Measurements from ENCODE around the gene RAVER2.
"Not testable (repeated sequence)": the region's sequence is repeated elsewhere in the genome, so short reads cannot be mapped to it uniquely, and the experiment has no call there.

The RAVER2 gene, protein sequence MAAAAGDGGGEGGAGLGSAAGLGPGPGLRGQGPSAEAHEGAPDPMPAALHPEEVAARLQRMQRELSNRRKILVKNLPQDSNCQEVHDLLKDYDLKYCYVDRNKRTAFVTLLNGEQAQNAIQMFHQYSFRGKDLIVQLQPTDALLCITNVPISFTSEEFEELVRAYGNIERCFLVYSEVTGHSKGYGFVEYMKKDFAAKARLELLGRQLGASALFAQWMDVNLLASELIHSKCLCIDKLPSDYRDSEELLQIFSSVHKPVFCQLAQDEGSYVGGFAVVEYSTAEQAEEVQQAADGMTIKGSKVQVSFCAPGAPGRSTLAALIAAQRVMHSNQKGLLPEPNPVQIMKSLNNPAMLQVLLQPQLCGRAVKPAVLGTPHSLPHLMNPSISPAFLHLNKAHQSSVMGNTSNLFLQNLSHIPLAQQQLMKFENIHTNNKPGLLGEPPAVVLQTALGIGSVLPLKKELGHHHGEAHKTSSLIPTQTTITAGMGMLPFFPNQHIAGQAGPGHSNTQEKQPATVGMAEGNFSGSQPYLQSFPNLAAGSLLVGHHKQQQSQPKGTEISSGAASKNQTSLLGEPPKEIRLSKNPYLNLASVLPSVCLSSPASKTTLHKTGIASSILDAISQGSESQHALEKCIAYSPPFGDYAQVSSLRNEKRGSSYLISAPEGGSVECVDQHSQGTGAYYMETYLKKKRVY

DNA sequence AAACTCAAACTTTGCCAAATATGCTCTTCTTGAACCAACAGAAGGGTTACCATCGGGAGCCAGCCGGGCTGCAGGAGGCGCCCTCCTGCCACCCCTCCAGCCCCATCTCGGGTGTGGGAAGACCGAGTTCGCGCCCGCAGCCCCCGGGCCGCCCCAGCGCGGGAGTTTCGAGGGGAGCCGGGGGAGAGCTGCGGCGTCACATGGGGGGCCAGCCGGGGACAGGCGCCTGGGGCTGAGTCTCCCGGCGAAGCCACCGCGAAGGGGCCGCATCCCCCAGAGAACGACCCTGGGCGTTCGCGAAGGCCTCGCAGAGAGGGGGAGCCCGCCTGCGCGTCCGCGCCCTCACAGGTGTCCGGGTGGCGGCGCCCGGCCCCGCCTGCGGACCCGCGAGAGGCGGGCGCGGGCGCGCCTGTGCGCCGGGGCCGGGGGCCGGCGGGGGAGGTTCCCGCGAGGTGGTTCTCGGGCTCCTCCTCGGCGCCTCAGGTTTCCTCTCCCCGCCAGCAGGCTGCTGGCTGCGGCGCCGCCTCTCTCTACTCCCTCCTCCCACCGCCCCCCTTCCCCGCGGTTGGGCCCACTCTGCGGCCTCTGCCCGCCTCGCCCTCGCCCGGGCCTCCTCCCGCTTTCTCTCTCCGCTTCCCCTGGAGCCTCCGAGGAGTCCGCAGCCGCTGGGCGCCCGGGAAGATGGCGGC, at the start of gene RAVER2:
RAVER2 (plus strand) TSS at position 584 of the 689 bp plus-strand sequence; CDS start at position 682, 98 bp downstream.
- DNase-seq: peak; percentile 60

DNA sequence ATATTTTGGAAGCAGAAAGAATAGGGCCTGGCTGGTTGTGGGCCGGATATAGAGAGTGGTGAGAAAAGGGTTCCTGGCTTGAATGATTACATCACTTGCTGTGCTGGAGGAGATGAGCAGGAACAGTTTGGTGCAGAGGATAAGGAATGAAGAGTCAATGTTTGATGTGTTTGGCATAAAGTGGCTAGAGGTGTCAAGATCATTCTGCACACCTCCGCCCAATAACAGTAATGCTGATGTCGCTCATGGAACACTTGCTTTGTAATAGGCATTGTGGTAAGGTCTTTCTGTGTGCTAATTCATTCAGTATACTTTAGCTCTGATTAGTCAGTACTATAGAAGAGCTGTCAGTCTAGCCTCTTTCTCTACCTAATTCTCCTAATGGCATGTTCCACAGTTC, 48.0 kb upstream of the RAVER2 start:
- DNase-seq: no peak

DNA sequence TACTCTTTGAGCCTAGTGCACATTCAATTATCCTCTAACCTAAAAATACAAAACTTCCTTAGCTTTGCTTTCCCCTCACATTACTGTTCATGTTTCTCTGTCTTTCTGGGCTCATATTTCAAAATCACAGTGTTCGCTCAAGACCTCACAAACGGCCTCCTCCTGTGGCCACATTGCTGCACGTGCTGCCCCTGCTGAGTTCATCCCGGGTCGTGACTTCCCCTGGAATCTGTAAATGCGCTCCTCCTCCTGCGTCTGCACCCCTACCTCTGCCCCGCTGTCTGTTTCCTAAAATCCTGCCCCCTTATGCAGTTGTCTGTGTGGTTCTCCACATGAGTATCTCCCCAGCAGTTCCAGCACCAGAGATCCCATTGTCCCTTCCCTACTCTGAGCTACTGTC, 45.5 kb upstream of the RAVER2 start:
- no peak for DNase-seq

DNA sequence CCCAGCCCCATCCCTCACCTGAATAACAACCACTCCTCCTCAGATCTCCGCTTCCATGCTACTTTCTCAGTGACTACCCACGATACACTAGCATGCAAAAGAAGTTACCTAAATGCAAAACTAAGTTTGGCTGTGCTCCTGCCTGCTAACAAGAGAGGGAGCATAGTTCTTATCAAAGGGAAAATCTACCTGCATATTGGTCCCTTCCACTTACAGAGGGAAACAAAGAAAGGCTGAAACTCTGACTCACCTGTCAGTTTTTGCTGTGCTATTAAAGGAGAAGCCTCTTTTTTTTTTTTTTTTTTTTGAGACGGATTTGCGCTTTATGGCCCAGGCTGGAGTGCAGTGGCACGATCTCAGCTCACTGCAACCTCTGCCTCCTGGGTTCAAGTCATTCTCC, 43.8 kb upstream of the RAVER2 start:
- no peak for DNase-seq

DNA sequence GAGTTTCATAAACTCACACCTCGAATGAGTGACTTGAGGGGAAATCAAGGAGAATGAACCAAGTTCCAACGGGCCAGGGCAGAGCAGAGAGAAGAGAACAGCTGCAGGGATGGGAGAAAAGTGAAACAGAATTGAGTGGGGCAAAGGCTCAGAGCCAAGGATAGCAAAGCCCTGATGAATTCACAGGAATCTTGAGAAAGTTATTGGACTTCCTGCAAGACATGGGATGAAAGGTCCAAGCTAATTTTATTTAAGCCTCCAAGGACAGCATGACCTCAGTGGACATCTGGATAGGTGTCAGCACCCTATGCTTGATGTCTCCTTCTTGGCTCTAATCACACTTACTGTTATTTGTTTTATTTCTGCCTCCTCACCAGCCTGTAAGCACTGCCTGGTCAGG, 43.0 kb upstream of the RAVER2 start:
- no peak for DNase-seq

DNA sequence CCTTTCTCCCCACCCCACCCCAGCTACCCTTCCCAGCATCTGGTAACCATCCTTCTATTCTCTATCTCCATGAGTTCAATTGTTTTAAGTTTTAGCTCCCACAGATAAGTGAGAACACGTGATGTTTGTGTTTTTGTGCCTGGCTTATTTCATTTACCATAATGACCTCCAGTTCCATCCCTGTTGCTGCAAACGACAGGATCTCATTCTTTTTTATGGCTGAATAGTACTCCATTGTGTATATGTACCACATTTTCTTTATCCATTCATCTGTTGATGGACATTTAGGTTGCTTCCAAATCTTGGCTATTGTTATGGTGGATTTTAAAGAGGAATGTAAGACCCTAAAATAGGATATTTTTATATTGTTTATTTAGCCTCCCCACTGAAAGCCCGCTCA, 42.2 kb upstream of the RAVER2 start:
- DNase-seq: not testable (repeated sequence)

DNA sequence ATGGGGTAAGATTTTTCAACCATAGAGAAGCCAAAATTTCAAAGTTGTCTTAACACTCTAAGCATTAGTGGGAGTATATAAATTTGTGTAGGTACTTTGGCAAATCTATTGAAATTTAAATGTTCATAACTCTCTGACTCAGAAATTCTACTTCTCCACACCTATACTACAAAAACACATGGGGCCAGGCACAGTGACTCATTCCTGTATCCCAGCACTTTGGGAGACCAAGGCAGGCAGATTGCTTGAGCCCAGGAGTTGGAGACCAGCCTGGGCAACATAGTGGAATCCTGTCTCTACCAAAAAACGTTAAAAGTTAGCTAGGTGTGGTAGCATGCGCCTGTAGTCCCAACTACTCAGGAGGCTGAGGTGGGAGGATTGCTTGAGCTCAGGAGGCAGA, 41.3 kb upstream of the RAVER2 start:
- DNase-seq: no peak

DNA sequence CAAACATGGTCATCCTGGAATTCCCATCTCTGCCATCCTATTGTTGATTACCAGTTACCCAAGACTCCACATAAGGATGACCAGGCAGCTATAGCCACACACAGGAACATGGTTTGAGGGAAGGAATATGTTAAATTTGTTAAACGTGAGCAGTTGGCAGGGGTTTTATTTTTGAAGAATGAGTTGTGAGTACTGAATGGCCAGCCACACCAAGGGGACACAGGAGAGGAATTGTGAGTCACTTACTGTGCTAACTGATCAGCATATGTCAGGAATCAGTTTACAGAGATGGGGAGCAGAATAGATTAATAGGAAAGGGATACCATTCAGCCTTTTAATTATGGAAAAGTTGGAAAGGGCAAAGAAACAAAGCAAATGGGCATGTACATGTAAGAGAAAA, 39.3 kb upstream of the RAVER2 start:
- no peak for DNase-seq

DNA sequence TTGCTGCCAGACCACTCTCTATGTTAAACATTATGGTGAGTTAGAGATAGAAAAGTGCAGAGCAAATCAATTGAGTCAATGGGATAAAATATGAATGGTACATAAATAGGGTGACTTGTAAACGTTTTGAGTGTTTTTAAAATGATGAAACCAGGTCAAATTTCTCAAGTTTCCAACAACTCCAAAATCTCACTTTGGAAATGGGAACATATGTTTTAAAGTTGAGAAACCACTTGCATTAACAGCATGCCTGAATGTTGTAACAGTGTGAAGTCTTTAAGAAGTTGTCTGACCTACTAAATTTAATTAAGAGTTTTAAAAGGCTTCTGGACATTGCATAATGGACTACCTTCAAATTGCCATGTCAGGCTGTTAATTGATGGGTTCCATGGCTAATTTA, 33.6 kb upstream of the RAVER2 start:
- DNase-seq: no peak

DNA sequence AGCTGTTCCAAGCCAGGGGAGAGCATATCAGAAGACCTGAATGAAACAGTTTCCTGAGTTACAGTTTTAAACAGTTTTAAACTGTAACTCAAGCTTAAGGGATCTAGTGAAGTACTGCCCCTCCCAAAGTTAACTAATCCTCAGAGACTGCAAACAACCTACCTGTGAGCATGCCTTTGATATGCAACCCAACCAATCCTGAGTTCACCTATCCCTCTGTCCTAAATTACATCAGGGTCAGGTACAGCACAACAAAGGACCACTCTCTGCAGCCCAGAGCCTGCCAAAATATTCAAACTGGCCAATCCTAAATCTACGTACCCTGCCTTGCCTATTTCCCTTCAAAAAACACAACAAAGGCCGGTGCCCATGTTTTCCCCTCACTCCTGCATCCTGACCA, 32.8 kb upstream of the RAVER2 start:
- DNase-seq: no peak

DNA sequence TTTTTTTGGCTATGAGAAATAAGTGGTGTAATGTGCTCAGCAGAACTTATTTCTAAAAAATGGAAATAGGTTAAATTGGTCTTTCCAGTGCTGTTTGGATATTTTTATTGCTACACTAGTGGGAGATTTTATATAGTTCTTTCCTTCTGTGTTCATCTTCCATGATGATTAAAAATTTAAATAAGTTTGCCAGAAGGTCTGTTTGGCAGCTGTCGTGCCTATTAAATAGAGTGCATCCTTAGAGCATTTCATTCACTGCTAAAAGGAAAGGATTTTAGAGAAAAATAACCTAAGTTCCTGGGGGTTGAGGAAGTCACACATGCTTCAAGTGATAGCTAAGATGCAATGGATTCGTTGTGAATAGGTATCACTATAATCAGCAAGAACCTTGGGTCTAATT, 29.7 kb upstream of the RAVER2 start:
- DNase-seq: no peak

DNA sequence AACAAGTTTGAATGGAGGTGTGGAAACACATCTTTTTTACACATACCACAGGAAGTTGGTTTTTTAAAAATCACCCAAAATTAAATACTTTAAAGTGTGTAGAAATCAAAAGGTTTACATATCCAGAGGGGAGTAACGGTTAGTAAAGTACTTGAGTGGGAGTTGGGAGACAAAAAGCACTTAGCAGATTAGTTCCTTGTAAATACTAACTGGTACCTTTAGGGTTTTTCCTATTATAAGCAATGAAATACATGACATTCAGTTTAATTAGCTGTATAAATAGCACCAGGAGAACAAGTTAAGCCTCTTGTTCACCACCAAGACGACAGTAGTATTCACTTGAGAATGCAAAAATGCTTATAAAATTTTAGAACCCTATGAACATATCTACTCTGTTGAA, 23.7 kb upstream of the RAVER2 start:
- DNase-seq: no peak

DNA sequence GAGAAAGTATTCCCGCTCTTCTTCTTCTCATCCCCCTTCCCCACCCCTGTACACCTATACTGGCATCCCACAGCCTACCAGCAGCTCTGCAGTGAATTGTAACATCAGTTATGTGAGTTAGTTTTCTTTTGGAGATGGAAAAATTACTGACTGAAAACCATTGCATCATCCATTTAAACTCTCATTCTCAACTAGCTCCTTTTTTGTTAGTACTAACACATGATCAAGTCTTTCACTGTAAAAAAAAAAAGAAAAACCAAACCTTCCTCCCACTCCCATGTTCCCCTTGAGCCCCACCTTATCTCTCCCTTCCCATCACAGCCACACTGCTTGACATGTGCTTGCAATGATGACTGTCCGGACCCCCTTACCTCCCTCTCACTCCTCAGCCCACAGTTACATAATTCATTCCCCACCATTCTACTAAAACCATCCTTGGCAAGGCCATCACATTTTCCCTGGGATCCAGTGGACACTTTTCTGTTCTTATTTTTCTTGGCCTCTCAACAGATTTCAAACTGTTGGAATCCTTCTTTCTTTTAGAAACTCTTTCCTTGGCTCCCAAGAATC, 23.2 kb upstream of the RAVER2 start:
- no peak for DNase-seq

DNA sequence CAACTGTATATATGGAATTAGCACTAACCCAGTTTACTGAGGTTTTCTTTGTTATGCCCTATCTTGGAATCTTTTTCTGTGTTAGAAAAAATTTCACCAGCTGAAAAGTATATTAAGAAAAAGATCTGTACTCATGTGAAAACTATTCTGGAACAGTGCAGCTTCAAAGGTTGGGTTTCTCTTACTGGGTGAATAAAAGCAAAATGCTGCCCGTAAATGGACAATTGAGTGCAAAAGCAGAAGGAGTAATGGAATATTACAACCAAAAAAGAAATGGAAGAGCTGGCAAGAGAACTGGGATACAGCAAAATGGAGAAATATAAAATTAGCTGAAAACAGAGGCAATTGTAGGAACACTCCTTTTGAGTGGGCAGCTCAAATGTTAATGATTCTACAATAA, 17.0 kb upstream of the RAVER2 start:
- DNase-seq: no peak

DNA sequence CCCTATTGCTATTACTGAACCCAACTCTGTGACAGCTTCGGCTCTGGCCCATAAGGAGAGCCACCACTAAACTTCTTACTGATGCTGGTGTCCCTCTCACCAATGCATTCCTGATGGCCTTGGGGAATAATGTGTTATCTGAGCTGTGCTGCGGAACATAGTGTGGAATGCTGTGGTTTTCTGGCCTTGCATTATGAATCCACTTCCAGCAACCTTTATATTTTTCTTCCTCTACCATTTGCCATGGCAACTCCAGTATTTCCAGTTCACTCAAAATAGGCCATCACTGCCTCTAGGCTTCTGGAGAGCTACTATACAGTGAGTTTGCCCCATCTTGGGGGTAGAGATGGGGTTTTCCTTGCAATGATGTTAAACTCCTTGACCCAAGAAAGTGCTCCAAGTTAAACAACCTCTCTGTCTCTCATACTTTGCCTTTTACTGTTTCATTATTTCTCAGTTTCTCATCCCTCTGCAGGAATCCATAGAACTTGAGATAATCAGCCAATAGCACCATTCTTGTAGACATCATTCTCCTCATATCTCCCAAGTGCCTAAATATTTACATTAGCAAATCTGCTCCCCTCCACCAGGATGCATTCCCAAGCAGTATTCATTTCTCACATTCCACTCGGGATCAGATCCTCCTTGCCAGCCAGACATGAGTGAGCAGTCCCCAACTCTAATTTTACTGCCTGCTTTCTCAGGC, 11.1 kb upstream of the RAVER2 start:
- DNase-seq: no peak

DNA sequence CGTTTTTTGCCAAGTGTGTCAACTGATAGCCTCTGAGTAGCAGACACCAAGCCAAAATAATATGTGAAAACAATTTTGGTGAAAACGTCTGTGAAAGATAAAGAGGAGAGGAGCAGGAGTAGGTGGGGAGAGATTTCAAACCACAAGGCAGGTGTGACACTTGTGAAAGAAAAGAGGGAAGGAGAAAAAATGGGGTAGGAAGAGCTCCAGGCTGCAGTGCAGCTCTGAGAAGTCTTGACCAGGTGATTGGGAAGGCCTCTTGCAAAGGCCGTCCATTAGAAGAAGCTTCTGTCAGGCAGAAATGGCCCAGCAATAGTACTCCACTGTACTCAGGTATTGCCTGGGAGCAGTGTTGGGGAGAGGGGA, 10.6 kb upstream of the RAVER2 start:
- DNase-seq: no peak

DNA sequence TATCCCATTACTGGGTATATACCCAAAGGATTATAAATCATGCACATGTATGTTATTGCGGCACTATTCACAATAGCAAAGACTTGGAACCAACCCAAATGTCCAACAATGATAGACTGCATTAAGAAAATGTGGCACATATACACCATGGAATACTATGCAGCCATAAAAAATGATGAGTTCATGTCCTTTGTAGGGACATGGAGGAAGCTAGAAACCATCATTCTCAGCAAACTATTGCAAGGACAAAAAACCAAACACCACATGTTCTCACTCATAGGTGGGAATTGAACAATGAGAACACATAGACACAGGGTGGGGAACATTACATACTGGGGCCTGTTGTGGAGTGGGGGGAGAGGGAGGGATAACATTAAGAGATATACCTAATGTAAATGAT, 4.2 kb upstream of the RAVER2 start:
- DNase-seq: not testable (repeated sequence)

DNA sequence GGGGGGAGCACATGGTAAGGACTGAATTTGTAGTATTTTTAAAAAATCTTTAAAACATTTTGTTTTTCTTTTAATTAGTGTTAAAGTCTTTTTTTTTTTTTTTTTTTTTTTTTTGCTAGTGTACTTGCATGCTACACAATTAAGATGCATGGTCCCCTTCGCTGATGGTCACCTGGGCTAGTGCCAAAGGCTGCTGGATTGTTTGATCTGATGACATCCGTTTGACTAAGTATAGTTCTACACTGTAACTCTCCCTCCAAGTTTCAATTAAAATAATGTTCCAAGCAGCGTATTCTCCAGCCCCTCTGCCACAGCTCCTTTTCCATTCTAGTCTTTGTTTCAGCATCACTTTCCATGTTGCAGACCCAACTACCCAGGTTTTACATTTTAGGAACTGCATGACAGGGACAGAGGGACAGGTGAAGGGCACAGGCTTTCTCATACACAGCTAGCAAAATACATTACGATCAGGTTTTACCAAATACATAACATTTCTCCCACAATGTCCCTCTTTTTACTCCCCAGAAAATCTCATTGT, 852 bp upstream of the RAVER2 start:
- DNase-seq: no peak

DNA sequence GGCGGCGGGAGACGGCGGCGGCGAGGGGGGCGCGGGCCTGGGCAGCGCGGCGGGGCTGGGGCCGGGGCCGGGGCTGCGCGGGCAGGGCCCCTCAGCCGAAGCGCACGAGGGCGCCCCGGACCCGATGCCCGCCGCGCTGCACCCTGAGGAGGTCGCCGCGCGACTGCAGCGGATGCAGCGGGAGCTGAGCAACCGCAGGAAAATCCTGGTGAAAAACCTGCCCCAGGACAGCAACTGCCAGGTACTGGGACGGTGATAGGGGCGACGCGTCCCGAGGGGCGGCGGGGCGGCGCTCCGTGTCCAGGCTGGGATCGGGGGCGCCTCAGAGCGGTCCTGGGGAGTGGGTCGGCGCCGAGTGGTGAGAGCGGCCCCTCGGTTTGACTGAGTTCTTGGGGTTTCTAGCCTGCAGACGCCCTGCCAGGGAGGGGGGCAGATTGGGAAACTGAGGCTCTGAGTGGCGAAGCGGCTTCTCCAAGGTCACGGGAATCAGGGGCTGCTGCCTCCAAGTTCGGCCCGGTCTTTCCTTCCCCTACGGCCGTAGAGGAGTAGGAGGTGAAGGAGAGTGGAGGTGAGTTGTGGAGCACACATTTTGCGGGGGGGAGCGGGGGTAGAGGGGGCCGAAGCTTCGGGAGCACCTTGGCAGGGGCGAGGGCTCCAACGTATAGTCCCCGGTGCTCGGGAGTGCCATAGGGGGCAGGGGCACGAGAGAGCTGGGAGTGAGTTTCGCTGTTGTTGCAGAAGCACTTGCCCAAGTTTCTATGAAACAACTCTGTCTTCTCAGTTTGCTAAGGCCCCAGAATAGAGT, 508 bp downstream of the RAVER2 start:
- DNase-seq: no peak

DNA sequence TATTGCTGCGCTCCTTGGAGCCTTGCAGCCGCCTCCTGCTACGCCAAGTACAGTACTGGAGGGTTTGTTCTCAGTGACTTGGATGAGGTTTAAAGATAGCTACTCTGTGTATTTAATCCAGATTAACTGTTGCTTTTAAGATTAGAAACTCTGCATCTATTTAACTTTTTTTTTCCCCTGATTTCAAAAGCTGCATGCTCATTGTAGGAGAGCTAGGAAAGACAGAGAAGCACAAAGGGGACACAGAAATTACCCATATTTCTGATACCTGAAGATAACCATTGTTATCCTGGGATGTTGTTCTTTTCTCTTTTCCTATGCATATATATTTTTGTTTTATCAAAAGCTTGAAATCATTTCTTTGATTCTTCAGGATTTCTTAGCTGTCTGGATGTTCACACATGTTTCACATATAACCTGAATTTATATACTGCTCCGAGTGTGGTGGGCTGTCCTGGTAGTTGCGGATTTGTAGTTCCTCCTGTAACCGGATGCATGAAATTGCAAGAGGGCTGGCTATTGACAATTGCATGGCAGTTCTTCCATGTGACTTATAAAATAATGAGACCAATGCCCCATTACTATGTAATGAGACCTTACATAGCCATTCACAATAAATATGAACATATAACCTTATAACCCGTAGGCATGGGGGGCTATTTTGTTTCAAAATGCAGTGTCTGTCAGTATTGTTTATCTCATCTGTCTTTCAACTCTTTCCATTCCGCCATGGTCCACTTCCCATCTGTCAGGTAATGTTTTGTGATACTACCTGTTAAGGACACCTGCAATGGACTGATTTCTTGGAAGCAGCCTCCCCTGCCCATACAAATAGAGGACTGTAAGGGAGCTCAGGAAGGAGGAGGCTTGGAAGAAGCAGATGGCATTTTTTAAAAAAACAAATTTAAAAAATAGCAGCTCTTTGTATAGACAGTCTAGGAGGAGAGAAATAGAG, 1.4 kb downstream of the RAVER2 start:
- DNase-seq: no peak

DNA sequence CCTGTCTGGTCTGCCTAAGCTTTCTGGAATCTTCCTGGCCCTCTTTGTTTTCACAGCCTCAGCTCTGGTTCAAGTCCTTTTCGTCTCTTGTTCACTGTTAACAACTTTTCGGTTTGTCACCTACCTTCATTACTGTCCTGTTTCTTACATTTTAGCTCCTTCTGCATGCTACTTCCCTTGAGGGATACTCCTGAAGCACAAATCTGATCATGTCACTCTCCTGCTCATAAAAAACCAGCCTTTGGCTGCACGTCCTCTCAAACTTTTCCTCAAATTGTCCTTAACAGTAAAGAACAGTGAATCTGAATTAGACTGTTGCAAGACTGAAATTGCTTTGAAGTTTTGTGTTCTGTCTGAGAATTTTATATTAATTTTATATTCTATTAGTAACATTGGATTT, 3.3 kb downstream of the RAVER2 start:
- no peak for DNase-seq
